Measurements from ENCODE around the gene PLCB3.

Gene PLCB3

GRCh38 chr11:64294774-64295173, 43.4 kb downstream of the PLCB3 start:
- H3K4me1 ChIP-seq (ENCODE audit: control insufficient read depth, insufficient read depth, low read length), result peaks cover 6% of the 10 kb centered on the region
- peaks cover 100% of the 10 kb centered on the region for H3K27me3 ChIP-seq (ENCODE audit: control insufficient read depth, insufficient read depth, low read length)
- no peaks in the 10 kb centered on the region for H3K36me3 ChIP-seq (ENCODE audit: control insufficient read depth, insufficient read depth, low read length)
- H3K9me3 ChIP-seq (ENCODE audit: control insufficient read depth, insufficient read depth, low read depth, low read length), result no peaks in the 10 kb centered on the region
- no peak overlapping the region for H3K9ac ChIP-seq (ENCODE audit: low read length)
- no peak overlapping the region for H3K27ac ChIP-seq (ENCODE audit: low read depth, low read length)
- H3K4me3 ChIP-seq (ENCODE audit: low read depth, low read length), result no peak overlapping the region

- Histone ChIP-seq H3K9me3 (ENCODE audit: control insufficient read depth, insufficient read depth, low read depth, low read length) (no peaks in the 10 kb centered on the region), H3K4me1 (ENCODE audit: control insufficient read depth, insufficient read depth, low read length) (peaks cover 13% of the 10 kb centered on the region), H3K4me3 (ENCODE audit: low read depth, low read length) (no peak overlapping the region), H3K27ac (ENCODE audit: low read depth, low read length) (no peak overlapping the region), H3K9ac (ENCODE audit: low read length) (no peak overlapping the region), H3K27me3 (ENCODE audit: control insufficient read depth, insufficient read depth, low read length) (peaks cover 100% of the 10 kb centered on the region), H3K36me3 (ENCODE audit: control insufficient read depth, insufficient read depth, low read length) (no peaks in the 10 kb centered on the region)
Observed at GRCh38 chr11:64295760-64296159, 44.4 kb downstream of the PLCB3 start.

GRCh38 chr11:64296236-64296635, 44.9 kb downstream of the PLCB3 start:
- no peak overlapping the region for H3K4me3 ChIP-seq (ENCODE audit: low read depth, low read length)
- H3K36me3 ChIP-seq (ENCODE audit: control insufficient read depth, insufficient read depth, low read length), result no peaks in the 10 kb centered on the region
- H3K4me1 ChIP-seq (ENCODE audit: control insufficient read depth, insufficient read depth, low read length), result peaks cover 11% of the 10 kb centered on the region
- H3K27me3 ChIP-seq (ENCODE audit: control insufficient read depth, insufficient read depth, low read length), result peaks cover 98% of the 10 kb centered on the region
- no peak overlapping the region for H3K9ac ChIP-seq (ENCODE audit: low read length)
- H3K27ac ChIP-seq (ENCODE audit: low read depth, low read length), result no peak overlapping the region
- H3K9me3 ChIP-seq (ENCODE audit: control insufficient read depth, insufficient read depth, low read depth, low read length), result no peaks in the 10 kb centered on the region

GRCh38 chr11:64296830-64297698, 45.7 kb downstream of the PLCB3 start:
- Histone ChIP-seq H3K9me3 (ENCODE audit: control insufficient read depth, insufficient read depth, low read depth, low read length) (no peaks in the 10 kb centered on the region), H3K27ac (ENCODE audit: low read depth, low read length) (no peak overlapping the region), H3K4me1 (ENCODE audit: control insufficient read depth, insufficient read depth, low read length) (peaks cover 11% of the 10 kb centered on the region), H3K4me3 (ENCODE audit: low read depth, low read length) (no peak overlapping the region), H3K9ac (ENCODE audit: low read length) (no peak overlapping the region), H3K36me3 (ENCODE audit: control insufficient read depth, insufficient read depth, low read length) (no peaks in the 10 kb centered on the region), H3K27me3 (ENCODE audit: control insufficient read depth, insufficient read depth, low read length) (peaks cover 97% of the 10 kb centered on the region)

- Histone ChIP-seq H3K9me3 (ENCODE audit: control insufficient read depth, insufficient read depth, low read depth, low read length) (no peaks in the 10 kb centered on the region), H3K27me3 (ENCODE audit: control insufficient read depth, insufficient read depth, low read length) (peaks cover 89% of the 10 kb centered on the region), H3K9ac (ENCODE audit: low read length) (no peak overlapping the region), H3K27ac (ENCODE audit: low read depth, low read length) (no peak overlapping the region), H3K4me3 (ENCODE audit: low read depth, low read length) (no peak overlapping the region), H3K36me3 (ENCODE audit: control insufficient read depth, insufficient read depth, low read length) (no peaks in the 10 kb centered on the region), H3K4me1 (ENCODE audit: control insufficient read depth, insufficient read depth, low read length) (peaks cover 11% of the 10 kb centered on the region)
Observed at GRCh38 chr11:64297699-64298358, 46.5 kb downstream of the PLCB3 start.

- H3K4me1 ChIP-seq (ENCODE audit: control insufficient read depth, insufficient read depth, low read length), result peaks cover 15% of the 10 kb centered on the region
- H3K27me3 ChIP-seq (ENCODE audit: control insufficient read depth, insufficient read depth, low read length), result peaks cover 75% of the 10 kb centered on the region
Observed at GRCh38 chr11:64298966-64299846, 47.9 kb downstream of the PLCB3 start.

GRCh38 chr11:64299847-64300648, 48.7 kb downstream of the PLCB3 start, which contains the start of gene CATSPERZ:
CATSPERZ (plus strand) TSS chr11:64300358; CDS start chr11:64300411, 53 bp downstream.
- Histone ChIP-seq H3K27me3 (ENCODE audit: control insufficient read depth, insufficient read depth, low read length) (peaks cover 67% of the 10 kb centered on the region), H3K9ac (ENCODE audit: low read length) (no peak within 1 kb of the TSS), H3K27ac (ENCODE audit: low read depth, low read length) (no peak within 1 kb of the TSS), H3K4me3 (ENCODE audit: low read depth, low read length) (peak within 1 kb of the TSS; percentile 50), H3K9me3 (ENCODE audit: control insufficient read depth, insufficient read depth, low read depth, low read length) (no peaks in the 10 kb centered on the region), H3K36me3 (ENCODE audit: control insufficient read depth, insufficient read depth, low read length) (no peaks in the 10 kb centered on the region), H3K4me1 (ENCODE audit: control insufficient read depth, insufficient read depth, low read length) (peaks cover 15% of the 10 kb centered on the region)

More at GRCh38 chr11:64298966-64299846, 47.9 kb downstream of the PLCB3 start:
- H3K36me3 ChIP-seq (ENCODE audit: control insufficient read depth, insufficient read depth, low read length), result no peaks in the 10 kb centered on the region
- H3K9me3 ChIP-seq (ENCODE audit: control insufficient read depth, insufficient read depth, low read depth, low read length), result no peaks in the 10 kb centered on the region
- no peak overlapping the region for H3K27ac ChIP-seq (ENCODE audit: low read depth, low read length)
- H3K4me3 ChIP-seq (ENCODE audit: low read depth, low read length), result peak overlapping the region; percentile 50
- no peak overlapping the region for H3K9ac ChIP-seq (ENCODE audit: low read length)

- Histone ChIP-seq H3K4me3 (ENCODE audit: low read depth, low read length) (peak overlapping the region; percentile 70; the same call in 1 of the 2 replicates), H3K9ac (ENCODE audit: low read length) (no peak overlapping the region), H3K27ac (ENCODE audit: low read depth, low read length) (no peak overlapping the region)
Observed at GRCh38 chr11:64303109-64304031, 52.0 kb downstream of the PLCB3 start.

GRCh38 chr11:64304032-64304315, 52.6 kb downstream of the PLCB3 start:
- Histone ChIP-seq H3K27me3 (ENCODE audit: control insufficient read depth, insufficient read depth, low read length) (peaks cover 28% of the 10 kb centered on the region), H3K9ac (ENCODE audit: low read length) (no peak overlapping the region), H3K9me3 (ENCODE audit: control insufficient read depth, insufficient read depth, low read depth, low read length) (no peaks in the 10 kb centered on the region), H3K4me3 (ENCODE audit: low read depth, low read length) (peak overlapping the region; percentile 70), H3K36me3 (ENCODE audit: control insufficient read depth, insufficient read depth, low read length) (peaks cover 5% of the 10 kb centered on the region; the same call in 1 of the 2 replicates), H3K27ac (ENCODE audit: low read depth, low read length) (no peak overlapping the region), H3K4me1 (ENCODE audit: control insufficient read depth, insufficient read depth, low read length) (peaks cover 24% of the 10 kb centered on the region)

More at GRCh38 chr11:64303109-64304031, 52.0 kb downstream of the PLCB3 start:
- H3K4me1 ChIP-seq (ENCODE audit: control insufficient read depth, insufficient read depth, low read length), result peaks cover 24% of the 10 kb centered on the region
- H3K36me3 ChIP-seq (ENCODE audit: control insufficient read depth, insufficient read depth, low read length), result peaks cover 5% of the 10 kb centered on the region; the same call in 1 of the 2 replicates
- H3K9me3 ChIP-seq (ENCODE audit: control insufficient read depth, insufficient read depth, low read depth, low read length), result no peaks in the 10 kb centered on the region
- peaks cover 34% of the 10 kb centered on the region for H3K27me3 ChIP-seq (ENCODE audit: control insufficient read depth, insufficient read depth, low read length)
